ENCODE data around the gene NACC2. TPM values are rescaled to one million over a fixed set of nuclear protein-coding genes. Genes with fewer than 3 reads are reported as not detected.
"Not testable (repeated sequence)": the region's sequence is repeated elsewhere in the genome, so short reads cannot be mapped to it uniquely, and the experiment has no call there.

The NACC2 gene
- polyA plus RNA-seq, 4 donors: 8.5 to 9.3 (median 8.9) TPM

DNA sequence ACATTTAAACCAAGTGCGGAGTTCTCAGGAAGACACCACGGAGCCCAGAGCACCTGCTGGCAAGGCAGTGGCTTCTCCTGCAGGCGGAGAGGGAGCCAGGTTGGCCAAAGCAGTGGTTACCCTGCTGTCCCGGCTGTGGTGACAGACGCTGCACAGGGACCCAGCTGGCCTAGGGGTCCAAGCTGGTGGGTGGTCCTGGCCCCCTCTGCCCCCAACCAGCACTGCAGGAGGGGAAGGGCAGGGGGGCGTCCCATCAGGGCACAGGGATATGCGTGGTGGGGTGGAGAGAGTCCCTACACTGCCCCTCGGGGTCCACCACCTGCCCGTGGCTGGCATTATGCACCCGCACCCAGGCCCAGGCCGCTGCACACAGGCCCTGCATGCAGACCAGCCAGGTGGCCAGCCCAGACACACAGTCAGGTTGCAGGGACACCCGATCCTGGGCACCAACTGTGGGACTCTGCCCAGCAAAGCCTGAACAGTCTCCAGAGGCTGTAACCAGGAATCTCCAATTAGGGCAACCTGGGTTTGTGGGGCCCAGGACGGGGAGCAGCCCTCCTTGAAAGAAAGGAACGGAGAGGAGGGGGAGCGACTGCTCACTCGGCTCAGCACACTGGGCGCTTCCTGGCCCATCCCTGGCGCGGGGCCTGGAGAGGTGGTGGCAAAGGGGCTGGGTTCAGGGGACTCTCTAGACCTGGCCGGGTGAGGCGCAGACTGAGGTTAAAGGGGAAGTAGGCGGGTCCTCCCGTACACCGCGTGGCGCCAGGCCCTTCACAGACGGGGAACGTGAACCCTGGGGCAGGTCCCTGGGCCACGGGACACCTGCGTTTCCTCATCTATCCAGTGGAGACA lies 46.3 kb downstream of the NACC2 start:
- DNase-seq (ENCODE audit: low read depth in 4 of 4, low spot score in 3 of 4): no peak

DNA sequence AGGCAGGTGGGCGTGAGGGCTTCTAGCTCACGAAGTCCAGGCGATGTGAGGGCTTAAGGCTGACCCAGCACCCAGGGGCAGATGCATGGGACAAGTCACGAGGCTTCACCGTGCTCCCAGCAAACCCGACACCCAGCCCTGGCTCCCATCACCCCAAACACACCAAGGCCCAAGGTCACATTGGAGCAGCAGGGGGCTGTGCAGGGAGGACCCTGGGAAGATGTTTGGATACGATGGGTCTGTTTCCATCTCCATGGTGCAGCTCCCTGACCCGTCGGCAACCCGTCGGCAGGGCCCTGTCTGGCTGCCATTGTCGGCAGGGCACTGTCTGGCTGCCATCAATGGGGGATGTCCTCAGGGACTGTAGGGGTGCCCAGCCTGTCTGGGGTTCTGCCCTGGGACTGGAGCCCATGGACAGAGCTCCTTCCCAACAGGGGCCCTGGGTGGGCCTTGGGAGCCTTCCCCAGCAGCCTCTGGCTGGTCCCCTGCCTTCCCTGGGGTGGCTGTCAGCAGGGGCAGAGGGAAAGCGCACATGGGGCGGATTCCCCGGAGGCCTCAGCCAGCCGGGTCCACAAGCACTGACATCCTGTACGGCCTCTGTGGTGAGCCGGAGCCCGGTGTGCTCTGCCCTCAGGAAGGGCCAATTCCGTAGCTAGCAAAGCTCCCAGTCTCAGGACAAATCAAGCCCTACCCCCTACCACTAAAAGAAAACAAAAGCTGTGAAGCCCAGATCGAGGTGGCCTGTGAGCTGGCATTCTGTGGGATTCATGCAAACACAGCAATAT lies 47.1 kb downstream of the NACC2 start:
- DNase-seq (ENCODE audit: low read depth in 4 of 4, low spot score in 3 of 4): no peak

DNA sequence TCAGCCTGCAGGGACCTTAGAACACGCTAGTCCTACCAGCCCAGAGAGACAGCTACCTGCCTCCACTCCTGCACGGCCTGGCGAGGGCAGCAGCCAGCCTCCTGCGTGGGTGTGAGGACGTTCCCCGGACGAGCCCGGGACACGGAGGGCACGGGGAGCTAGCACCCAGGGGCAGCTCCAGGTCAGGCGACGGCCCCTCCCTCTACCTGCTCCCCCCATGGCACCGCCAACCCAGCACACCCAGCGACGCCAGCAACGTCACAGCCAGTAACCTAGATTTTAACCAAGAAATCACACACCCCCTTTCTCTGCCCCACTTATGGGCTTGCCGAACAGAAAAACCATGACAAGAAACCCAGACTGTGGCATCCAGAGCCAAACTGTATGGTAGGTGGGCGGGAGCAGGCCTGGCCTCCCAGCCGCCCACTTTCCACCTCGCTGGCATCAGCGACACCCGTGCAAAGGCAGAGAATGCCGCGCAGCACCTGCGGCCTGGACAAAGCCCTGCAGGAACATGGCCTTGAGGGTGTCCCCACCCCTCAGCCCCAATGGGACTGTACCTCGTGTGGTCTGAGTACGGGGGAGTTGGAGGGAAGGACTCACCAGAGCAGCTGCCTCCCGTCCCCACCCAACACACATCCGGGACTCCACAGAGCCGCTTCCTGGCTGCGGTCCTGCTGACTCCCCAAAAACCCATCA lies 47.9 kb downstream of the NACC2 start:
- DNase-seq (ENCODE audit: low read depth in 4 of 4, low spot score in 3 of 4): no peak

DNA sequence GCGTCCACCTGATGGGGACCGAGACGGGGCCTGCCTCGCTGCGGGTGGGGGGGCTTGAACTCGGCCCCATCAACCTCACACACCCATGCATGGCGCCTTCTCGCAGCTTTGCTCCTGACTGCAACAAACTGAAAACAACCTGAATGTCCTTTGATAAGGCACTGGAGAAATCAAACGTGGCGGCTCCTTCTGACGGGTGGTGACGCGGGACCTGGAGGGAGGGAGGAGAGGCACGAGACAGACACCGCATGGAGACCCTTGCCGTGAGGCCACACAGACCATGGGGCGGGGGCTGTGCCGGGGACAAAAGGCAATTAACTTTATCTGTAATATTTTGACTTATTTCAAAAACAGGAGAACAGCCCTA lies 48.6 kb downstream of the NACC2 start:
- DNase-seq (ENCODE audit: low read depth in 4 of 4, low spot score in 3 of 4): no peak

DNA sequence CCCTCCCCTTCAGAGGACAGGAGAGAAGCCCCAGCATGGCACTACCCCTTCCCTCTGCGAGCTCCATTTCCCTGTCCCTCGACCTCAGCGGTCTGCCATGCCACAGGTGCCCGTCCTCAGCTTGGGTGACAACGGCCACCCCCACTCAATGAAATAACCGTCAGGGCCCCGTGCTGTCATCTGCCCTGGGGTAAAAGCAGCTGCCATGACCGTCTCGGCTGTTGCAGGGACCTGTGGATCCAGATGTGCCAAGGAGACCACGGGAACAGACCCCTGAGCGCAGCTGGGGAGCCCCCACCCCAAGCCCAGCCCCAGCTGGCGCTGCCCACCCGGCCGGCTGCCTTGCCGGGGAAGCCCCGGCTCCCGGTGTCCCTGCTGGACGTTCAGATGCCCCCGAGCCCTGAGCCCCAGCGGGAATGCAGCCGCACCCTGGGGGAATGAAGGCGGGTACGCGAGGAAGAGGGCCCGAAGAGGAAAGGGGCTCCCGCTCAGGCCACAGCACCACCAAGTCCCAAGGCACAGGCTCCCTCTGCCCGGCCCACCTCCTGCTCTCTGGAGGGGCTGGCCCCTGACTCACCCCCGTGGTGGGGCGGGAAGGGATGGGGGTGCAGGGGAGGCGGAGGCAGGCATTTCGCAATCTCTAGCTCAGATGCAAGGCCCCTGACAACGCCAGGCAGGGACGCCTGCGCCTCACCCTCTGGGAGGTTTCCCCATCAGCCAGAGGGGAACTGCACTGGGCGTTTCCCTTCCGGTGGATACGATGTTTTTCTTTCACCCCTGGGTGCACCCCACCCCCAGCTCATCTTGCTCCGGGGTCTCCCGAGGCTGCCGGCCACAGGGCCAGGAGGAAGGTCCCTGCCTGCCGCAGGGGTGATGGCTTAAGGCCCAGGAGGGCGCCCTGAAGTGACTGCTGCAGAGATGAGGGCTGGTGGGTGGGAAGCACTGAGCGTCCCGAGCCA lies 49.2 kb downstream of the NACC2 start:
- no peak for DNase-seq (ENCODE audit: low read depth in 4 of 4, low spot score in 3 of 4)

DNA sequence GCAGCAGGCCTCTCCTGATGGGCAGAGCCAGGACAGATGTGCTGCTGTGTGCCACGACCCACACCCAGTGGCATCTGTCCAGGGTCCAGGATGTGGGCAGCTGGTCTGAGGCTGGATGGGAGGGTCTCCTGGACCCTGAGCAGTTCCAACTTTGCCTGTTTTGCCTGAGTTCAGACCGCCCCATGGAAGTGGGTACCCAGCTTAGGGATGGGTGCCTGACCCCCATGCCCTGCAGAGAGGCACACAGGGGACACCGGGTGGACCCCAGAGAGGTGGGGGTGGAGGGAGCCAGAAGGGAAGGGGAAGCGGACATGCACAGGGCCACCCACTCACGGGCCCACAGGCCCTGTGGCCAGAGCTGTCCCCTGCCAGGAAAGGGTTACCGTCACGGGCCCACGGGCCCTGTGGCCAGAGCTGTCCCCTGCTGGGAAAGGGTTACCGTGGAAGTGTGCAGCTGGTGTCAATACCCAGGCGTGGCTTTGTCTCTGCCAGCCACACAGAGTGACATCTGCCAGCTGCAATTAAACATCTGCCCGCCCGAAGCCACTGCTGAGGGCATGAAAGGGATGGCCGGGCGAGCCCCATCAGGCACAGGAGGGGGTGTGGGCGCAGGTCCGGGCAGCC lies 50.0 kb downstream of the NACC2 start:
- DNase-seq (ENCODE audit: low read depth in 4 of 4, low spot score in 3 of 4): no peak

DNA sequence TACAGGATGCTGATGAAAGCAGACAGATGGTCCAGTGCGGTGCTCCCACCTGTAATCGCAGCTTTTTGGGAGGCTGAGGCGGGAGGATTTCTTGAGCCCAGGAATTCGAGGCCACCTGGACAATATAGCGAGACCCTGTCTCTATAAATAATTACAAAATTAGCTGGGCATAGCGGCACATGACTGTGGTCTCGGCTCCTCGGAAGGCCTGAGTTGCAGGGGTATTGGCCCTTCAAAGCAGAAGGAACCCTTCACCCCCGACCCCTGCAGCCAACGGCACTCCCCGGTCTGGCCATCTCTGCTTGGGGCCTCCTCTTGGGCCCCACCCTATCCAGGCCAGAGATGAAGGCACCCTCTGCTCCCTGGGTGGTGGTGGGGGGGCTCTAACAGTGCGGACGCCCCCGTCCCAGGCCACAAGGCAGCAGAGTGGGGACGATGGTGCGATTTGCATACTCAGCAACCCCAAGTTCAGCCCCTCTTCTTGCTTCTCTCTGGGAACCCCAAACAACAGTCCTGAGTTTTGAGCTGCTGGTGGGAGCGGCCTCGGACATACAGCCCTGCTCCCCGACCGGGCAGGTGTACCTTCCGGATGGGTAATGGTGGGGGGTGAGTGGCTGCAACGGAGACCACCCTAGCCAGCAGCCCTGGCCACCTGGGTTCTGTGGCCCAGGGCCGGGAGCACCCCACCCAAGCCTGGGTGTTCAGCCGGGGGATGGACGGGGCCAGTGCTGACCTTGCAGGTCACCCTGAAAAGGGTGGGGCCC lies 50.7 kb downstream of the NACC2 start:
- no peak for DNase-seq (ENCODE audit: low read depth in 4 of 4, low spot score in 3 of 4)

DNA sequence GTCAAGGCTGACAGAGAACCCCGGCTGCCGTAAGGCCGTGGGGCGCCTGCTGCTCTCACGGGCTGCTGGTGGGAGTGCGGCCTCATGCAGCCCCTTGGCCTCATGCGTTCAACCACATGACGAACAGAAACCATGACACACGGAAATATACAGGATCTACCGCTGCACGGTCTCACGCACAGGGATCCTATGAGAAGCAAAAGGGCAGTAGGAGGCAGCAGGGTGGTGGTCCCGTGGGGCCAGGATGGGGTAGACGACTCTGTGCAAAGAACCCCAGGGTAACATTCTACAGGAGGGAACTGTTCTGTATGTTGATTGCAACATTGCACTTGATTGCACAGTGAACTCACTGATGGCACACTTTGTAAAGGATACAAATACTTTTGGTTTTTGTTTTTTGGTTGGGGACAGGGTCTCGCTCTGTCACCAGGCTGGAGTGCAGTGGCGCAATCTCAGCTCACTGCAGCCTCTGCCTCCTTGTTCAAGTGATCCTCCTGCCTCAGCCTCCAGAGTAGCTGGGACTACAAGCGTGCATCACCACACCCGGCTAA lies 51.6 kb downstream of the NACC2 start:
- no peak for DNase-seq (ENCODE audit: low read depth in 4 of 4, low spot score in 3 of 4)

DNA sequence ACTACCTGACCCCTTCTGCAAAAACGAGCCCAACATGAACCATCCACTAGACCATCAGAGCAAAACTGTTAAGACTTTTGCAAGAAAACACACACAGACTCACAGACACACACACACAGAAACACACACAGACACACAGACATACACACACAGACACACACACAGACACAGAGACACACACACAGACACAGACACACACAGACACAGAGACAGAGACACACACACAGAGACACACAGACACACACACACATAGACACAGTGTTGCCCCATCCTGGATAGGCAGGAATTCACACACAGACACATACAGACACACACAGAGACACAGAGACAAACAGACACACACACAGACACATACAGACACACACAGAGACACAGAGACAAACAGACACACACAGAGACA lies 52.5 kb downstream of the NACC2 start:
- no peak for DNase-seq (ENCODE audit: low read depth in 4 of 4, low spot score in 3 of 4)

DNA sequence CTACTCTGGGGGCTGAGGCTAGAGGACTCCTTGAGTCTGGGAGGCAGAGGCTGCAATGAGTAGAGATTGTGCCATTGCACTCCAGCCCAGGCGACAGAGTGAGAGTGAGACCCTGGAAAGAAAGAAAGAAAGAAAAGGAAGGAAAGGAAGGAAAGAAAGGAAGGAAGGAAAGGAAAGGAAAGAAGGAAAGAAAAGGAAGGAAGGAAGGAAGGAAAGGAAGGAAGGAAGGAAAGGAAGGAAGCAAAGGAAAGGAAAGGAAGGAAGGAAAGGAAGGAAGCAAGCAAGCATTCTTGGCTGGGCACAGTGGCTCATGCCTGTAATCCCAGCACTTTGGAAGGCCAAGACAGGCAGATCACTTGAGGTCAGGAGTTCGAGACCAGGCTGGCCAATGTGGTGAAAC lies 54.2 kb downstream of the NACC2 start:
- DNase-seq (ENCODE audit: low read depth in 4 of 4, low spot score in 3 of 4): not testable (repeated sequence)

DNA sequence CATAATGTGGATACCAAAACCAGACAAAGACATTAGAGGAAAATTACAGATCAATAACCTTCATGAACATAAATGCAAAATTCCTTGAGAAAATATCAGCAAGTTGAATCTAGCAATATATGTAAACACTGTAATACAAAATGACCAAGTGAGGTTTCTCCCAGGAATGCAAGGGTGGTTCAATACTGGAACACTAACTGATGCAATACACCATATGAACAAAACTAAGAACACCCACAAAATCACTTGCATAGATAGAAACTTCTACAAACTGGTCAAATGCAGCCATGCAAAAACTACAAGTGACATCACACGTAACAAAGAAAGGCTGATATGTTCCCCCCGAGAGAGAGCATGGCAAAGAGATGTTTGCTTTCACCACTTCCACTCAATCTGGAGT lies 55.6 kb downstream of the NACC2 start:
- no peak for DNase-seq (ENCODE audit: low read depth in 4 of 4, low spot score in 3 of 4)

DNA sequence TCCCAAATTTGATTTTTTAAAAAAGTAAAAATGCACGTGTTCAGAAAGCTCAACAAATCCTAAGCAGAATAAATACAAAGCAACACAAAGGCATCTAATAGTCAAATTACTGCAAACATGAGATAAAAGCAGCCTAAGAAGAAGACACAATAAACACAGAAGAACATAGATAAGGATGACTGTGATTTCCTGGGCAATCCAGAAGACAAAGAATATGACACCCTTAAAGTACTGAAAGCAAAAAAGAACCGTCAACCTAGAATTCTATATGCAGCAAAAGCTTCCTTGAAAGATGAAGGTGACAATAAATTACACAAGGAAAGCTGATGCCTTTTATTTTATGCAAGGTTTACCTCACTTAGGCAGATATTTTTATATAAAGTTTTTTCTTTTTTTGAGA lies 58.2 kb downstream of the NACC2 start:
- no peak for DNase-seq (ENCODE audit: low read depth in 4 of 4, low spot score in 3 of 4)

DNA sequence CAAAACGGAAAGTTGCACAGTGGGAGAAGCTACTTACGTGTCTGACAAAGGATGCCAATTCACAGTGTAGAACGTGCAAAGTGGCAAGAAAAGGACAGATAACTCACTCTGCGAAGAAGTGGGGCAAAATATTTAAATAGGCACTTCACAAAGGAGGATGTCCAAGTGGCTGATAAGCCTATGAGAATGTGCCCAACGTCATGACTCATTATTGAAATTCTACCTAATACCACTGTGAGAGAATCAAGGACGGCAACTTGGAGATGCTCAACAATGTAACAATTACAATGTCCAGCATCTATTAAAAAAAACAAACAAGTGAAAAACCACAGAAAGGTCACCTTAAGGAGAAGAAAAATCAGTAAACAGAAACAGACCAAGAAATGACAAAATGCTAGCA lies 59.0 kb downstream of the NACC2 start:
- no peak for DNase-seq (ENCODE audit: low read depth in 4 of 4, low spot score in 3 of 4)

DNA sequence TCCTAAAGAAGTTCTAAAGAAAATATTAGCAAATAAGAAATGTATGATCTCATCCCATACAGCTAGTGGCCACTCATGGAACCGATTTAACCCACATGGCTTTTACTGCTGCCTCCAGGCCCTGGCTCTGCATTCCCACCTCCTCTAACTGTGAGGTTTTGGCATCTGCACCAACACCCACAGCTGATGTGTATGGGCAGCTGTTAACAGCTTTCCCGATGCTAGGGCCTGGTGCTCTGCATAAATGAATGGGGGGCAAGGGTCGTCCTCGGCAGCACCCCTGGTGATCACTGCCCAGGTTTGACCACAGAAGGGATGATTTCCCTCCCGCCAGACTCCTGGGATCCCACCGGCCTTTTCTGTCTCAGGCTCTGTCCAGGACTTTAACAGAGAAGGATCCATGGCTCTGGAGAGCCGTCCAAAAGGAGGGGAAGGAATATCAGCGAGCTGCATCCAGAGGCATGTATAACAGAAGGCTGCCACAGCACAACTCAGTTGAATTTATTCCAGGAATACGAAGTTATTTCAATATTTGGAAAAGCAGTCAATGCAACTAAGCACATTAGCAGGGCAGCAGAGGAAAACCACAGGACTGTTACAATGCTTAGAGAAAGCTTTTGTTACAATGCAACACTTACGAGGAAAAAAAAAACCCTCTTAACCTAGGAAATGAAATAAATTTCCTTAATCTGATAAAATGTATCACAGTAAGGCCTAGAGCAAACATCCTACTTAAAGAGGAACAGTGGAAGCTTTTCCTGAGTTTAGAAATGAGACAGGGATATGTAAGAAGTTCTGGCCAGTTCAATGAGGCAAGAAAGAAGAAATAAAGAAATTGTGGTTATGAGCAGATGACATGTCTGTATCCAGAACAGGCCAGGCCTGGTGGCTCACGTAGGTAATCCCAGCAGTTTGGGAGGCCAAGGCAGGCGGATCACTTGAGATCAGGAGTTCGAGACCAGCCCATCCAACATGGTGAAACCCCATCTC lies 63.1 kb downstream of the NACC2 start:
- DNase-seq (ENCODE audit: low read depth in 4 of 4, low spot score in 3 of 4): no peak

DNA sequence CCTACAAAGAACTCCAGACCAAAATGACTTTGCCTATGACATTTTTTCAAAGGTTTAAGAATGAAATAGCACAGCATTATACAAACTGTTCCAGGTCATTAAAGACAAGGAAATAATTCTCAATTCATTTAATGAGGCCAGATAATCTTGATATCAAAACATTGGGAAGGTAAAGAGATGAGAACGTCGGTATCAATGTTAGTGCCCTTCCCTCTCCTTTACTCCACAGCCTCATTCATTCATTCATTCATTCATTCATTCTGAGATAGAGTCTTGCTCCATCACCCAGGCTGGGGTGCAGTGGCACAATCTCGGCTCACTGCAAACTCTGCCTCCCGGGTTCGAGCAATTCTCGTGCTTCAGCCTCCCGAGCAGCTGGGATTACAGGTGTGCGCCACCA lies 64.0 kb downstream of the NACC2 start:
- no peak for DNase-seq (ENCODE audit: low read depth in 4 of 4, low spot score in 3 of 4)

DNA sequence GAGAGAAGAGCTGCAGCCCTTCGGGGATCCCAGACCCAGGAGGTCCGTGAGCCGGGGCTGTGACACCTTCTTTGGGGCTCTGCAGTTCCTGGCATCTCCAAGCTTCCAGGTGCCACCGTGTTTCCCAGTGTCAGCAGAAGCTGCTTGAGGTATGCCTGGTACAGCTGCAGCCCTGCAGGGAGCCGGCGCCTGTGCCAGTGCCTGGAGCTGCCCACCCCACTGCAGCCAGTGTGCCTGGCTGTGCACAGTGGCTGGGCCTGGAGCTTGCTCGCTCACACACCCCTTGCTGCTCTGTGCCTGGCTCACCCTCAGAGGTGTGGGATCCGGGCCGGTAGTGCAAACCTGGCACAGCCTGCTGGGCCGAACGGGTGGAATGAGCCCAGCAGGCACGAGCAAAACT lies 65.5 kb downstream of the NACC2 start:
- DNase-seq (ENCODE audit: low read depth in 4 of 4, low spot score in 3 of 4): no peak

DNA sequence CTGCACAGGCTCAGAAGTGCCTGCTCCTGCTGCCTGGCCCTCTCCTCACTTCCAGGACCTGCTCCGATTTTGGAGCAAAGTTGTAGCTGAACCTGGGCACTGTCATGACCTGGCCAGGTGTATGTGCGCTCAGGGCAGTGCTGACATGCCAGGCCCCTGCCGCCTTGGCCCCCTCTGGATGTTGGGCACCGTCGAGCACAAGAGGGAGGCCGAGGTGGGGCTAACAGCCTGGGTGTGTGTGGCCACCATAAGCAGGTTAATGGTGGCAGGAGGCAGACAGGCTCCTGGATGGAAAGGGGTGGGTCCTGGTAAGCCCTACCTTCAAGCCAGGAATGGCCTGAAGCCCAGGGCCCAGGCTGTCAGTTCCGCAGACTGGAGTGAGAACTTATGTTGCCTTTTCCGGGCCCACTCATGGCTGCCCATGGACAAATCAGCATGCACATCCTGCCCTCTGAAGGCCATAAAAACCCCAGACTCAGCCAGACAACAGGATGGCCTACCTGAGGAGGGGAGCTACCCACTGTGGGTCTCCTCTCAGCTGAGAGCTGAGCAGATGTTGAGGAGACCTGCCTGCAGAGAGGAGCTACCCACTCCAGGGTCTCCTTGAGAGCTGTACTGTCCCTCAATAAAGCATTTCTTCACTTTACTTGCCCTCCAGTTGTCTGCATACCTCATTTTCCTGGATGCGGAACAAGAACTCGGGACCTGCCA lies 66.2 kb downstream of the NACC2 start:
- no peak for DNase-seq (ENCODE audit: low read depth in 4 of 4, low spot score in 3 of 4)
